CD4-positive, alpha-beta T cell treated with Interleukin-12 subunit alpha and Interleukin-12 subunit beta, for 1 hour (primary cell): ENCODE results near the gene BGN.

ENCODE experiments used
- DNase-seq: peaks from one replicate; pipeline ENCODE4 v3.0.0-alpha.2; 2020

The BGN gene

GRCh38 chrX:153510383-153510782 lies 15.6 kb downstream of the BGN start:
- DNase-seq, result no peak

GRCh38 chrX:153511784-153512500 lies 17.2 kb downstream of the BGN start:
- DNase-seq, result no peak

GRCh38 chrX:153512501-153512893 lies 17.7 kb downstream of the BGN start:
- DNase-seq, result no peak

GRCh38 chrX:153513265-153513664 lies 18.5 kb downstream of the BGN start:
- DNase-seq, result no peak

GRCh38 chrX:153514259-153514658 lies 19.5 kb downstream of the BGN start:
- no peak for DNase-seq

GRCh38 chrX:153515435-153515834 lies 20.7 kb downstream of the BGN start:
- no peak for DNase-seq

- DNase-seq, result no peak
These were observed 21.3 kb downstream of the BGN start for GRCh38 chrX:153516073-153516472.

GRCh38 chrX:153517423-153517822 lies 22.6 kb downstream of the BGN start, which contains the start of gene ATP2B3:
Gene ATP2B3, plus strand, starts transcription at chrX:153517642. Its CDS starts 18,606 bp downstream, at chrX:153536248.
- no peak for DNase-seq

- no peak for DNase-seq
These were observed 23.4 kb downstream of the BGN start for GRCh38 chrX:153517946-153518834.

- no peak for DNase-seq
These were observed 24.9 kb downstream of the BGN start for GRCh38 chrX:153519569-153520286.

- no peak for DNase-seq
These were observed 25.6 kb downstream of the BGN start for GRCh38 chrX:153520287-153520917.

- DNase-seq, result no peak
These were observed 26.3 kb downstream of the BGN start for GRCh38 chrX:153521034-153521433.

- DNase-seq, result no peak
These were observed 27.5 kb downstream of the BGN start for GRCh38 chrX:153522259-153522658.

- DNase-seq, result no peak
These were observed 28.5 kb downstream of the BGN start for GRCh38 chrX:153523269-153523668.

- DNase-seq, result no peak
These were observed 29.5 kb downstream of the BGN start for GRCh38 chrX:153524234-153524633.

- DNase-seq, result no peak
These were observed 30.7 kb downstream of the BGN start for GRCh38 chrX:153525451-153525850.

GRCh38 chrX:153526042-153526441 lies 31.3 kb downstream of the BGN start:
- no peak for DNase-seq

- DNase-seq, result no peak
These were observed 32.0 kb downstream of the BGN start for GRCh38 chrX:153526801-153527200.

GRCh38 chrX:153527208-153527607 lies 32.4 kb downstream of the BGN start:
- DNase-seq, result no peak

GRCh38 chrX:153530411-153531129 lies 35.8 kb downstream of the BGN start:
- DNase-seq, result no peak

GRCh38 chrX:153533091-153533490 lies 38.3 kb downstream of the BGN start:
- DNase-seq, result no peak

- no peak for DNase-seq
These were observed 42.3 kb downstream of the BGN start for GRCh38 chrX:153537080-153537479.
